HCT116 (cell line): ENCODE results near the gene PHYHIPL.

ENCODE experiments used
- EZH2 ChIP-seq: fragments of 200-600 bp; sonication (generic); IDR thresholded peaks from 2 replicates; pipeline ENCODE4 v1.6.1; 2017; ENCODE audit warnings: antibody characterized with exemption, mixed run types
- EZH2phosphoT487 ChIP-seq: fragments of 200-600 bp; IDR thresholded peaks from 2 replicates; pipeline ENCODE4 v1.6.1; 2018; ENCODE audit warnings: antibody characterized with exemption, borderline replicate concordance
- POLR2A ChIP-seq: IDR thresholded peaks from 2 replicates; pipeline ENCODE4 v1.7.0; 2011; ENCODE audit warnings: borderline replicate concordance; ENCODE audit not compliant: insufficient read depth, insufficient read length; ENCODE audit errors: extremely low read depth
- POLR2AphosphoS5 ChIP-seq: IDR thresholded peaks from 2 replicates; pipeline ENCODE4 v1.6.1; 2011; ENCODE audit warnings: mild to moderate bottlenecking, low read depth, low read length, moderate library complexity
- SIN3A ChIP-seq: IDR thresholded peaks from 2 replicates; pipeline ENCODE4 v1.6.1; 2012; ENCODE audit warnings: low read depth
- SRF ChIP-seq: IDR thresholded peaks from 2 replicates; pipeline ENCODE4 v1.6.1; 2012; ENCODE audit warnings: low read depth
- TF ChIP-seq, protein P1 (sequence below), 3 experiments: fragments of 200-600 bp in 1 of 3; sonication (generic) in 1 of 3; IDR thresholded peaks in 2 of 3; conservative IDR thresholded peaks in 1 of 3; 2 replicates each; pipeline ENCODE4 v1.5.1; 2012 to 2017; ENCODE audit warnings: low read depth in 2 of 3, low read length in 2 of 3, antibody characterized with exemption in 1 of 3, borderline replicate concordance in 1 of 3, control low read depth in 1 of 3, mild to moderate bottlenecking in 1 of 3, mixed read lengths in 1 of 3, mixed run types in 1 of 3, moderate library complexity in 1 of 3; ENCODE audit not compliant: insufficient read depth in 1 of 3
- TF ChIP-seq, protein P2 (sequence below): IDR thresholded peaks from 2 replicates; pipeline ENCODE4 v1.6.1; 2012

DNA sequence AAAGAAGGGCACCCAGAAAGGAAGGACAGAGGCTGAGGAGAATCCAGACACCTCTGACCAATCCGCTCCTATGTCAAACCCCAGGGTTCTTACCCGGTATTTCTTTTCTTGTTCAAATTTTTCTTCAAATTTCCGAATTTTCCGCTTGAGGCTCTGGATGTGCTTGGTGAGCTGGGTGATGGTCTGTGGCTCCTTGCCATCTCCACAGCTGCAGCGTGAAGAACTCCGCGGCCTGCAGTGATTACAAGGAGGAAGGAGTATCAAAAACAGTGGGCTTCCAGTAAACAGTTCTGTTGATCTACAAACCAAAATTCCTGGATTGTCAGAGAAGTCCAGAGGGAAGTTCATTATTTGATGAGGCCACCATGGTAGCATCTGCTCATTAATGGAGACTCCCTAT lies 92.0 kb downstream of the PHYHIPL start:
- TF ChIP-seq, protein P1, sequence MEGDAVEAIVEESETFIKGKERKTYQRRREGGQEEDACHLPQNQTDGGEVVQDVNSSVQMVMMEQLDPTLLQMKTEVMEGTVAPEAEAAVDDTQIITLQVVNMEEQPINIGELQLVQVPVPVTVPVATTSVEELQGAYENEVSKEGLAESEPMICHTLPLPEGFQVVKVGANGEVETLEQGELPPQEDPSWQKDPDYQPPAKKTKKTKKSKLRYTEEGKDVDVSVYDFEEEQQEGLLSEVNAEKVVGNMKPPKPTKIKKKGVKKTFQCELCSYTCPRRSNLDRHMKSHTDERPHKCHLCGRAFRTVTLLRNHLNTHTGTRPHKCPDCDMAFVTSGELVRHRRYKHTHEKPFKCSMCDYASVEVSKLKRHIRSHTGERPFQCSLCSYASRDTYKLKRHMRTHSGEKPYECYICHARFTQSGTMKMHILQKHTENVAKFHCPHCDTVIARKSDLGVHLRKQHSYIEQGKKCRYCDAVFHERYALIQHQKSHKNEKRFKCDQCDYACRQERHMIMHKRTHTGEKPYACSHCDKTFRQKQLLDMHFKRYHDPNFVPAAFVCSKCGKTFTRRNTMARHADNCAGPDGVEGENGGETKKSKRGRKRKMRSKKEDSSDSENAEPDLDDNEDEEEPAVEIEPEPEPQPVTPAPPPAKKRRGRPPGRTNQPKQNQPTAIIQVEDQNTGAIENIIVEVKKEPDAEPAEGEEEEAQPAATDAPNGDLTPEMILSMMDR (IDR thresholded peaks at IDR 0.05 in 2 of 3, conservative IDR thresholded peaks at IDR 0.05 in 1 of 3; ENCODE audit: borderline replicate concordance in 1 of 3, insufficient read depth in 1 of 3, low read depth in 2 of 3, low read length in 2 of 3) = no peak
- TF ChIP-seq SRF (no peak), EZH2 (no peak), SIN3A (no peak), POLR2A (no peak), POLR2AphosphoS5 (no peak), EZH2phosphoT487 (no peak)
- TF ChIP-seq, protein P2, sequence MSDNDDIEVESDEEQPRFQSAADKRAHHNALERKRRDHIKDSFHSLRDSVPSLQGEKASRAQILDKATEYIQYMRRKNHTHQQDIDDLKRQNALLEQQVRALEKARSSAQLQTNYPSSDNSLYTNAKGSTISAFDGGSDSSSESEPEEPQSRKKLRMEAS = no peak
